Neural cell (in vitro differentiated cells): Measurements from ENCODE around the gene RUVBL1. TPM values are rescaled to one million over a fixed set of nuclear protein-coding genes. Genes with fewer than 3 reads are reported as not detected.

ENCODE experiments used
- H2AFZ ChIP-seq: fragments of 200-600, 300-800 bp; sonication (generic), shearing (Covaris generic); 2 replicates; pipeline ENCODE4 v1.6.0; 2014; ENCODE audit warnings: low read depth, mild to moderate bottlenecking, antibody characterized with exemption, low read length, moderate library complexity
- H3F3A ChIP-seq: fragments of 200-600 bp; shearing (Covaris generic); 2 replicates; pipeline ENCODE4 v1.6.1; 2016; ENCODE audit warnings: mild to moderate bottlenecking, moderate library complexity, mixed read lengths, antibody characterized with exemption, low read length; ENCODE audit not compliant: insufficient read depth, poor library complexity, severe bottlenecking
- H3K27ac ChIP-seq: fragments of 200-600, 300-800 bp; sonication (generic), shearing (Covaris generic); 2 replicates; pipeline ENCODE4 v1.5.1; 2014; ENCODE audit warnings: mild to moderate bottlenecking, low read length, moderate library complexity
- H3K27me3 ChIP-seq: fragments of 300-800, 200-600 bp; sonication (generic), shearing (Covaris generic); 2 replicates; pipeline ENCODE4 v1.6.0; 2014; ENCODE audit warnings: mild to moderate bottlenecking, low read depth, low read length, moderate library complexity; ENCODE audit not compliant: insufficient read depth
- H3K36me3 ChIP-seq: fragments of 300-800, 200-600 bp; sonication (generic), shearing (Covaris generic); 2 replicates; pipeline ENCODE4 v1.5.1; 2014; ENCODE audit warnings: mild to moderate bottlenecking, antibody characterized with exemption, low read length, moderate library complexity; ENCODE audit not compliant: insufficient read depth
- H3K4me2 ChIP-seq: fragments of 300-800, 200-600 bp; sonication (generic), shearing (Covaris generic); 2 replicates; pipeline ENCODE4 v1.6.0; 2014; ENCODE audit warnings: mild to moderate bottlenecking, low read length
- H3K4me3 ChIP-seq: fragments of 300-800, 200-600 bp; sonication (generic), shearing (Covaris generic); 2 replicates; pipeline ENCODE4 v1.5.1; 2014; ENCODE audit warnings: mild to moderate bottlenecking, low read length, moderate library complexity
- H3K79me2 ChIP-seq: fragments of 200-600 bp; shearing (Covaris generic); replicated peaks from 2 replicates; pipeline ENCODE4 v1.6.0; 2014; ENCODE audit warnings: mild to moderate bottlenecking, low read length, moderate library complexity; ENCODE audit not compliant: insufficient read depth
- H3K9ac ChIP-seq: fragments of 300-800, 200-600 bp; sonication (generic), shearing (Covaris generic); 2 replicates; pipeline ENCODE4 v1.6.1; 2016; ENCODE audit warnings: mild to moderate bottlenecking, low read length, mixed read lengths
- H3K9me2 ChIP-seq: fragments of 200-600 bp; shearing (Covaris generic); 2 replicates; pipeline ENCODE4 v1.6.1; 2016; ENCODE audit warnings: mild to moderate bottlenecking, low read length, mixed read lengths; ENCODE audit not compliant: insufficient read depth
- H3K9me3 ChIP-seq: fragments of 200-600, 300-800 bp; sonication (generic), shearing (Covaris generic); 2 replicates; pipeline ENCODE4 v1.6.1; 2016; ENCODE audit warnings: mild to moderate bottlenecking, mixed run types, low read length, moderate library complexity, mixed read lengths
- H4K20me1 ChIP-seq: fragments of 200-600 bp; shearing (Covaris generic); 2 replicates; pipeline ENCODE4 v1.6.1; 2016; ENCODE audit warnings: mild to moderate bottlenecking, mixed run types; ENCODE audit not compliant: insufficient read depth
- EP300 ChIP-seq: fragments of 450-650 bp; conservative IDR thresholded peaks from 2 replicates; pipeline ENCODE4 v1.6.1; 2014; ENCODE audit warnings: antibody characterized with exemption, mild to moderate bottlenecking, moderate library complexity; ENCODE audit not compliant: poor library complexity, severe bottlenecking
- EZH2 ChIP-seq: fragments of 200-600, 300-800 bp; shearing (Covaris generic), sonication (generic); IDR thresholded peaks from 2 replicates; pipeline ENCODE4 v1.6.1; 2014; ENCODE audit warnings: antibody characterized with exemption, low read length, borderline replicate concordance, mild to moderate bottlenecking; ENCODE audit not compliant: insufficient read depth, poor library complexity, severe bottlenecking
- MXI1 ChIP-seq: fragments of 450-650 bp; conservative IDR thresholded peaks from 2 replicates; pipeline ENCODE4 v1.6.1; 2014; ENCODE audit warnings: antibody characterized with exemption, mild to moderate bottlenecking; ENCODE audit not compliant: poor library complexity, severe bottlenecking
- POLR2AphosphoS5 ChIP-seq: IDR thresholded peaks from 2 replicates; pipeline ENCODE4 v1.6.1; 2012
- RAD21 ChIP-seq: fragments of 450-650 bp; conservative IDR thresholded peaks from 2 replicates; pipeline ENCODE4 v1.6.1; 2014; ENCODE audit warnings: antibody characterized with exemption, mild to moderate bottlenecking, moderate library complexity
- SMC3 ChIP-seq: fragments of 450-650 bp; conservative IDR thresholded peaks from 2 replicates; pipeline ENCODE4 v1.6.1; 2014; ENCODE audit warnings: antibody characterized with exemption, mild to moderate bottlenecking, moderate library complexity; ENCODE audit not compliant: poor library complexity
- TAF1 ChIP-seq: IDR thresholded peaks from 2 replicates; pipeline ENCODE4 v1.6.1; 2012; ENCODE audit warnings: low read depth
- polyA plus RNA-seq: library from polyadenylated mRNA; depleted of rRNA; stranded (reverse); fragments of >200 nt; gene quantifications from 2 replicates; pipeline ENCODE4 v1.2.3, GENCODE V29; 2014
- TF ChIP-seq, protein P1 (sequence below): IDR thresholded peaks from 2 replicates; pipeline ENCODE4 v1.6.1; 2012; ENCODE audit warnings: borderline replicate concordance
- TF ChIP-seq, protein P2 (sequence below): fragments of 450-650 bp; IDR thresholded peaks from 2 replicates; pipeline ENCODE4 v1.5.1; 2014; ENCODE audit warnings: antibody characterized with exemption, mild to moderate bottlenecking, moderate library complexity; ENCODE audit not compliant: poor library complexity, severe bottlenecking

RUVBL1 gene
- polyA plus RNA-seq, 1 donor from 2014 or later, result 83.3 TPM

DNA sequence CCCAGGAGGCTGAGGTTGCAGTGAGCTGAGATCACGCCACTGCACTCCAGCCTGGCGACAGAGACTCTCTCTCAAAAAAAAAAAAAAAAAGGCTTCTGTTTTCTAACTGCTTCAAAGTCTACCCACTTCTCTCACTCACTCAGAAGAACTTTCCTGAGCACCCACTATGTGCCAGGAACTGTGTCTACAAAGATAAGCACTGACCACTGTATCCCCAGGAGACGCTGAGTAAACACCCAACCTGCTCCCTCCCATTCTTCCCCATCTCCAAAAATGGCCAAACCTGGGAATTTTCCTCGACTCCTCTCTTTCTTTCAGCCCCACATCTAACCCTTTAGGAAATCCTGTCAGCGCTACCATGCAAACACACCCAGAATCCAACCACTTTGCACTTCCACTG lies 12.5 kb downstream of the RUVBL1 start:
- Histone ChIP-seq H3K79me2 (no peaks in the 10 kb centered on the region), H3K27me3 (no peaks in the 10 kb centered on the region), H3K4me2 (no peak overlapping the region), H2AFZ (no peak overlapping the region), H3K9me2 (no peaks in the 10 kb centered on the region), H3K9ac (no peak overlapping the region), H3F3A (no peaks in the 10 kb centered on the region), H4K20me1 (no peaks in the 10 kb centered on the region), H3K36me3 (no peaks in the 10 kb centered on the region), H3K9me3 (no peaks in the 10 kb centered on the region), H3K4me3 (no peak overlapping the region), H3K27ac (no peak overlapping the region)
- TF ChIP-seq, protein P1, sequence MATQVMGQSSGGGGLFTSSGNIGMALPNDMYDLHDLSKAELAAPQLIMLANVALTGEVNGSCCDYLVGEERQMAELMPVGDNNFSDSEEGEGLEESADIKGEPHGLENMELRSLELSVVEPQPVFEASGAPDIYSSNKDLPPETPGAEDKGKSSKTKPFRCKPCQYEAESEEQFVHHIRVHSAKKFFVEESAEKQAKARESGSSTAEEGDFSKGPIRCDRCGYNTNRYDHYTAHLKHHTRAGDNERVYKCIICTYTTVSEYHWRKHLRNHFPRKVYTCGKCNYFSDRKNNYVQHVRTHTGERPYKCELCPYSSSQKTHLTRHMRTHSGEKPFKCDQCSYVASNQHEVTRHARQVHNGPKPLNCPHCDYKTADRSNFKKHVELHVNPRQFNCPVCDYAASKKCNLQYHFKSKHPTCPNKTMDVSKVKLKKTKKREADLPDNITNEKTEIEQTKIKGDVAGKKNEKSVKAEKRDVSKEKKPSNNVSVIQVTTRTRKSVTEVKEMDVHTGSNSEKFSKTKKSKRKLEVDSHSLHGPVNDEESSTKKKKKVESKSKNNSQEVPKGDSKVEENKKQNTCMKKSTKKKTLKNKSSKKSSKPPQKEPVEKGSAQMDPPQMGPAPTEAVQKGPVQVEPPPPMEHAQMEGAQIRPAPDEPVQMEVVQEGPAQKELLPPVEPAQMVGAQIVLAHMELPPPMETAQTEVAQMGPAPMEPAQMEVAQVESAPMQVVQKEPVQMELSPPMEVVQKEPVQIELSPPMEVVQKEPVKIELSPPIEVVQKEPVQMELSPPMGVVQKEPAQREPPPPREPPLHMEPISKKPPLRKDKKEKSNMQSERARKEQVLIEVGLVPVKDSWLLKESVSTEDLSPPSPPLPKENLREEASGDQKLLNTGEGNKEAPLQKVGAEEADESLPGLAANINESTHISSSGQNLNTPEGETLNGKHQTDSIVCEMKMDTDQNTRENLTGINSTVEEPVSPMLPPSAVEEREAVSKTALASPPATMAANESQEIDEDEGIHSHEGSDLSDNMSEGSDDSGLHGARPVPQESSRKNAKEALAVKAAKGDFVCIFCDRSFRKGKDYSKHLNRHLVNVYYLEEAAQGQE, result no peak
- TF ChIP-seq SMC3 (no peak), EZH2 (no peak), TAF1 (no peak), EP300 (no peak), POLR2AphosphoS5 (no peak), MXI1 (no peak), RAD21 (no peak)
- TF ChIP-seq, protein P2, sequence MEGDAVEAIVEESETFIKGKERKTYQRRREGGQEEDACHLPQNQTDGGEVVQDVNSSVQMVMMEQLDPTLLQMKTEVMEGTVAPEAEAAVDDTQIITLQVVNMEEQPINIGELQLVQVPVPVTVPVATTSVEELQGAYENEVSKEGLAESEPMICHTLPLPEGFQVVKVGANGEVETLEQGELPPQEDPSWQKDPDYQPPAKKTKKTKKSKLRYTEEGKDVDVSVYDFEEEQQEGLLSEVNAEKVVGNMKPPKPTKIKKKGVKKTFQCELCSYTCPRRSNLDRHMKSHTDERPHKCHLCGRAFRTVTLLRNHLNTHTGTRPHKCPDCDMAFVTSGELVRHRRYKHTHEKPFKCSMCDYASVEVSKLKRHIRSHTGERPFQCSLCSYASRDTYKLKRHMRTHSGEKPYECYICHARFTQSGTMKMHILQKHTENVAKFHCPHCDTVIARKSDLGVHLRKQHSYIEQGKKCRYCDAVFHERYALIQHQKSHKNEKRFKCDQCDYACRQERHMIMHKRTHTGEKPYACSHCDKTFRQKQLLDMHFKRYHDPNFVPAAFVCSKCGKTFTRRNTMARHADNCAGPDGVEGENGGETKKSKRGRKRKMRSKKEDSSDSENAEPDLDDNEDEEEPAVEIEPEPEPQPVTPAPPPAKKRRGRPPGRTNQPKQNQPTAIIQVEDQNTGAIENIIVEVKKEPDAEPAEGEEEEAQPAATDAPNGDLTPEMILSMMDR, result no peak

DNA sequence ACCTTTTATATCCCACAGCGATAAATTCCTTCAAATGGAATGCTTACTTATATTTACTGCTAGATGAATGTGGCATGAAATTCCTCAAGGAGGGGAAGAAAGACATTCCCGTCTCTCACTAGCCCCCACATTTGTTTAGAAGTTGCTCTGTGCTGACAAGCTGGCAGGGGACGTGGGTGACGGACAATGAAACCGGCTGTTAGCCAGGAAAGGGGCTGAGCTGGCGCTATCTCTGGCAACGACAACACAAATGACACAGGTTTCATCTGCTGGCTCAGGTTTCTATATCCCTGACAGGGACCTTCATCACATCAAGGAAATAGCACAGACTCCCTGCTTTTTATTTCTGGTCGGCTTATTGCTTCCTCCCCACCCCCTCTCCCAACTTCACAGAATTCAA lies 15.8 kb downstream of the RUVBL1 start:
- Histone ChIP-seq H3K36me3 (no peaks in the 10 kb centered on the region), H3F3A (no peaks in the 10 kb centered on the region), H3K9me2 (no peaks in the 10 kb centered on the region), H3K27ac (no peak overlapping the region), H4K20me1 (no peaks in the 10 kb centered on the region), H3K9me3 (no peaks in the 10 kb centered on the region), H3K27me3 (no peaks in the 10 kb centered on the region), H2AFZ (no peak overlapping the region), H3K4me3 (no peak overlapping the region), H3K79me2 (no peaks in the 10 kb centered on the region), H3K9ac (no peak overlapping the region), H3K4me2 (no peak overlapping the region)
- no peak for TF ChIP-seq EZH2
- TF ChIP-seq EP300, result no peak
- TF ChIP-seq, protein P1, result no peak
- TF ChIP-seq RAD21, result no peak
- TF ChIP-seq MXI1, result no peak
